Measurements from ENCODE around the gene MBD6. TPM values are rescaled to one million over a fixed set of nuclear protein-coding genes. Genes with fewer than 3 reads are reported as not detected.

MBD6 gene
- total and polyA plus RNA-seq, 4 donors: 9.4 to 74.0 (median 40.7) TPM

DNA sequence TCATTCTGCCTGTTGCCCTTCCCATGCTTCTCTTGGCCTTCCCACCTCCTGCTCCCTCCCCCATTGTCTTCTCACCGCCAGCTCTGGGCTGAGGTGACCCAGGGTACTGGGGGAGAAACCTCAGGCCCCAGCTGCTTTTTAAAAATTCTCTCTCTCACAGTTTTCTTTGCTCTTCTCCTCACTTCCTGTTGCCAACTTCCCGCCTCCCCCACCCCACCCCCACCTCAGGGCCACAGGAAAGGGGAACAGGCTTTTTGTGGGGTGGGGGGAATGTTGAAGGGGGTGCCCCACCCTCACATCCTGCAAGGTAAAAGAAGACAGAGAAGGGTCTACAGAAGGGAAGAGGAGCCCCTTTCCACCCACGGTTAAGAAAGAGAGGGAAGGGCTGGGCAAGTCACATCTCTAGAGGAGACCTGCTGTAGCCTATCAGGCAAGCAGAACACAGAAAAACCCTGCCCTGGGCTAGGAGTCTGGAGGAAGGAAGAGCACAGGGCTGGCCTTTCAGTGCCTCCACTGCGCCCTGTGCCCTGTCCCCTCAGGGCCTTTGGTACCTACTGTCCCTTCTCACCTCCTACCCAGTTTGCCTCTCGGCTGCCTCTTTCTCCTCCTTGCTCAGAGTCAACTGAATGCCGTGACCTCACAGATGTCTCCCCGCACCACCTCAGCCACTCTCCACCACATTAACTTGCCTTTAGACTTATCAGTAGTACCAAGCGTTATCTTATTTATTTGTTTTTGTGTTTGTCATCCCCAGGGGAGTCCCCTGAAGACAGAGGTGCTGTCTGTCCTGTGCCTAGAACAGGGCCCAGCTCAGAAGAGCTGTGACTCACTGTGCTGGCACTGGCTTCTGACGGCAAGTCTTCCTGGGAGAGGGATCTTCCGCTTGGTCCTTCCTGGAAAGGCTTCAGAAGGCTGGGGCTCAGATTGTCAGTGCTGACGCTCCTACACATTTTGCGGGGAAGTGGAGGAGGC, 44.6 kb upstream of the MBD6 start:
- no peak overlapping the region for H3K27ac ChIP-seq (ENCODE audit: low read depth, low read length)
- H3K4me3 ChIP-seq (ENCODE audit: low read depth, low read length): no peak overlapping the region
- peaks cover 67% of the 10 kb centered on the region for H3K27me3 ChIP-seq (ENCODE audit: control insufficient read depth, insufficient read depth, low read length)

DNA sequence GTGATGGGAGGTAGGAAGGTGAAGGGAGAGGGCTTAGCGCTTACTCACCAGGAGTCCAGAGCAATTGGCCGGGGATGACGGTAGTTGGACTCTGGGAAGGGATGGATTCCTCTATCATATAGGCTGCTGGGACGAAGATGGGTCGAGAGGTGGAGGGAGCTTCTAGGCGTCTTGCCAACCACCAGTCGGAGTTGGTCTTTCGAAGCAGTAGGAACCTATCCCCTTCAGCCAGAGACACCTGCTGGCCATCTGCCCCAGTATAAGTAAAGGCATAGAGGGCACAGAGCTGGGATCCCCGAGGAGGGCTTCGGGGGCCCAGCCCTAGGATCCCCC, 43.6 kb upstream of the MBD6 start:
- Histone ChIP-seq H3K9me3 (ENCODE audit: control insufficient read depth, insufficient read depth, low read length) (no peaks in the 10 kb centered on the region), H3K27ac (ENCODE audit: low read depth, low read length) (no peak overlapping the region), H3K4me3 (ENCODE audit: low read depth, low read length) (no peak overlapping the region), H3K36me3 (ENCODE audit: control insufficient read depth, insufficient read depth, low read length) (no peaks in the 10 kb centered on the region), H3K27me3 (ENCODE audit: control insufficient read depth, insufficient read depth, low read length) (peaks cover 60% of the 10 kb centered on the region), H3K4me1 (ENCODE audit: control insufficient read depth, insufficient read depth, low read length) (peaks cover 21% of the 10 kb centered on the region)
- 83% methylated on average over 8 of the region's 10 CpGs for WGBS (ENCODE audit: insufficient coverage)
- DNase-seq (ENCODE audit: low read depth in 4 of 6, low spot score in 6 of 6): no peak

More for the DNA sequence above, 44.6 kb upstream of the MBD6 start:
- 69% methylated on average over 9 of the region's 12 CpGs for WGBS (ENCODE audit: insufficient coverage)
- Histone ChIP-seq H3K4me1 (ENCODE audit: control insufficient read depth, insufficient read depth, low read length) (peaks cover 21% of the 10 kb centered on the region), H3K36me3 (ENCODE audit: control insufficient read depth, insufficient read depth, low read length) (no peaks in the 10 kb centered on the region), H3K9me3 (ENCODE audit: control insufficient read depth, insufficient read depth, low read length) (no peaks in the 10 kb centered on the region)
- no peak for DNase-seq (ENCODE audit: low read depth in 4 of 6, low spot score in 6 of 6)

DNA sequence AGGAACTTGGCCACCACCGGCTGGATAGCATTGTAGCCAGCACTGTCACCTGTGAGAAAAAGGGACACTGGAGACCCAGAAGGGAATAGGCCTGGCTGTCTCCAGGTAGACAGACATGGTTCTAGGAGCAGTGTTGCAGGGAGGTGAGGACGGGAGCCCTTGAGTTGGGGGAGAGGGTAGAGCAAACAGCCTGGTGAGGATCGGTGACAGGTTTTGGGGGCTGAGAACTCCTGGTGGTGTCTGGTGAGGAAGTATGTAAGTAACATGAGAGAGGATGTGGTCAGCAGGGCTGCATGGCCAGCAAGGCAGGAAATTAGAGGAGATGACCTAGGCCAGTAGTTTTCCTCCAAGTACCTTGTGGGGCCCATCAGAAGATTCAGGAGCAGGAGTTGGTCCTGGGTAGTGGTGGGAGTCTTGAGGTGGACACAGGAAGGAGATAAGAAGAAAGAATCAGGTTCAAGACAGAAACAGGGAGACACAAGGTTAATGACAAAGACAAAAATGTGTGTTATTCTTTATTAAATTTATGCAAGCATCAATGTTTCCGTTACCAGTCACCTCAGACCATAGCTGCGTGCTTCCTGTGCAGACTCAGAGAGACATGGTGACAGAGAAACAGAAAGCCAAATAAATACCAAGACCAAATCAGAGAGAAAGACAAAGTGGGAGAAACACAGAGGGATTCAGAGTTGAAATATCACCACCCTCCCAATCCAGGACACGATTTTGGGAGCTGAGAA, 43.1 kb upstream of the MBD6 start, which contains the start of gene ARHGAP9:
Gene ARHGAP9 (minus strand): TSS at position 491 of the 740 bp plus-strand sequence. CDS start 460 bp downstream, at position 31.
- Histone ChIP-seq H3K4me3 (ENCODE audit: low read depth, low read length) (no peak within 1 kb of the TSS), H3K27ac (ENCODE audit: low read depth, low read length) (no peak within 1 kb of the TSS), H3K4me1 (ENCODE audit: control insufficient read depth, insufficient read depth, low read length) (peaks cover 21% of the 10 kb centered on the region), H3K36me3 (ENCODE audit: control insufficient read depth, insufficient read depth, low read length) (no peaks in the 10 kb centered on the region), H3K27me3 (ENCODE audit: control insufficient read depth, insufficient read depth, low read length) (peaks cover 54% of the 10 kb centered on the region), H3K9me3 (ENCODE audit: control insufficient read depth, insufficient read depth, low read length) (no peaks in the 10 kb centered on the region)
- DNase-seq (ENCODE audit: low read depth in 4 of 6, low spot score in 6 of 6): no peak
- 88% methylated on average over 3 of the region's 6 CpGs for WGBS (ENCODE audit: insufficient coverage)

DNA sequence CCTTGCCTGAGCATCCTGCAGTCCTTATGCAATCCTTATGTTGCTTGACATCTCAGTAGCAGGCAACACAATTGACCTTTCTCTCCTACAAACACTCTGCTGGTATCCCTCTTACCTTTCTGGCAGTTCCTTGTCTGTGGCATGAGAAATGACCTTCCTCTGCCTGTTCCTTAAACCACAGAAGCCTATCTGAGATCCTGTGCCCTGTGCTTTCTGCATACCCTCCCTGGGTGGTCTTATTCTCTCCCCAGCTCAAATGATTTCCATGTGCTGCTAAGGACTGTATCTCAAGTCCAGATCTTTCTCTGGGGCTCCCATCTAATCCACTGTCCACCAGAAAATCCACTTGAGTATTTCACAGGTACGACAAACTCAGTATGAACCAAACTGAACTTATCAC, 41.0 kb upstream of the MBD6 start:
- DNase-seq (ENCODE audit: low read depth in 4 of 6, low spot score in 6 of 6): no peak
- Histone ChIP-seq H3K9me3 (ENCODE audit: control insufficient read depth, insufficient read depth, low read length) (no peaks in the 10 kb centered on the region), H3K4me1 (ENCODE audit: control insufficient read depth, insufficient read depth, low read length) (peaks cover under 1% of the 10 kb centered on the region), H3K27me3 (ENCODE audit: control insufficient read depth, insufficient read depth, low read length) (peaks cover 33% of the 10 kb centered on the region), H3K4me3 (ENCODE audit: low read depth, low read length) (no peak overlapping the region), H3K36me3 (ENCODE audit: control insufficient read depth, insufficient read depth, low read length) (no peaks in the 10 kb centered on the region), H3K27ac (ENCODE audit: low read depth, low read length) (no peak overlapping the region)
- no CpG with 5 or more reads among the region's 1 CpG for WGBS (ENCODE audit: insufficient coverage)

DNA sequence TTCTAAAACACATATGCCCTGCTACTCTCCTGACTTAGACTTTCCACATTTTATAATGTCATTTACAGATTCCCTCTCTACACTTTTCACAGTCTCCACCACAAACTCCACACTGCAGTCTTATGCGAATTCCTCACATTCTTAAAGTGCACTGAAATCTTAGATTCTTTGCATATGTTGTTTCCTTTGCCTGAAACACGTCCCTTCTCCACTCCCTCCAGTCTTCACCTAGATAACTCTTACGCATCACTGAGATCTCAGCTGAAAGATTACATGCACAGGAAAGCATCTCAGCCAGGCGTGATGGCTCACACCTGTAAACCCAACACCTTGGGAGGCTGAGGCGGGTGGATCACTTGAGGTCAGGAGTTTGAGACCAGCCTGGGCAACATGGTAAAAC, 39.2 kb upstream of the MBD6 start:
- Histone ChIP-seq H3K9me3 (ENCODE audit: control insufficient read depth, insufficient read depth, low read length) (no peaks in the 10 kb centered on the region), H3K4me1 (ENCODE audit: control insufficient read depth, insufficient read depth, low read length) (peaks cover 7% of the 10 kb centered on the region), H3K27ac (ENCODE audit: low read depth, low read length) (no peak overlapping the region), H3K36me3 (ENCODE audit: control insufficient read depth, insufficient read depth, low read length) (peaks cover 4% of the 10 kb centered on the region), H3K4me3 (ENCODE audit: low read depth, low read length) (no peak overlapping the region), H3K27me3 (ENCODE audit: control insufficient read depth, insufficient read depth, low read length) (peaks cover 18% of the 10 kb centered on the region)
- no peak for DNase-seq (ENCODE audit: low read depth in 4 of 6, low spot score in 6 of 6)
- 60% methylated on average over 4 of the region's 5 CpGs for WGBS (ENCODE audit: insufficient coverage)

DNA sequence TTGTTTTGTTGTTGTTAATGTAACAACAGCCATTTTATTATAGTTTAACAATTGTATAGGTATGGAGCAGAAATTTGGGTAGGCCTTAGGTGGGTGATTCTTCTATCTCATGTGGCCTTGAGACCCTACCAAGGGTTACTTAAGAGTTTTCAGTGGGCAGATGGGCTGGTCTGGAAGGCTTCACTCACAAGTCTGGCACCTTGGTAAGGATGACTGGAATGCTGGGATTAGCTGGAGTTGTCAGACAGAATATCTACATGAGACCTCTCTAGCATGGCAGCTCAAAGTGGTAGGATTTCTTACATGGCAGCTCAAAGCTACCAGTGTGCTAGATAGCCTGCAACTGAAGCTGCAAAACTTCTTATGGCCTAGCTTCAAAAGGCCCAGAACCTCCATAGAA, 36.9 kb upstream of the MBD6 start:
- Histone ChIP-seq H3K27me3 (ENCODE audit: control insufficient read depth, insufficient read depth, low read length) (no peaks in the 10 kb centered on the region), H3K36me3 (ENCODE audit: control insufficient read depth, insufficient read depth, low read length) (peaks cover 11% of the 10 kb centered on the region), H3K4me3 (ENCODE audit: low read depth, low read length) (no peak overlapping the region), H3K9me3 (ENCODE audit: control insufficient read depth, insufficient read depth, low read length) (no peaks in the 10 kb centered on the region), H3K27ac (ENCODE audit: low read depth, low read length) (no peak overlapping the region), H3K4me1 (ENCODE audit: control insufficient read depth, insufficient read depth, low read length) (peaks cover 16% of the 10 kb centered on the region)
- DNase-seq (ENCODE audit: low read depth in 4 of 6, low spot score in 6 of 6): no peak

DNA sequence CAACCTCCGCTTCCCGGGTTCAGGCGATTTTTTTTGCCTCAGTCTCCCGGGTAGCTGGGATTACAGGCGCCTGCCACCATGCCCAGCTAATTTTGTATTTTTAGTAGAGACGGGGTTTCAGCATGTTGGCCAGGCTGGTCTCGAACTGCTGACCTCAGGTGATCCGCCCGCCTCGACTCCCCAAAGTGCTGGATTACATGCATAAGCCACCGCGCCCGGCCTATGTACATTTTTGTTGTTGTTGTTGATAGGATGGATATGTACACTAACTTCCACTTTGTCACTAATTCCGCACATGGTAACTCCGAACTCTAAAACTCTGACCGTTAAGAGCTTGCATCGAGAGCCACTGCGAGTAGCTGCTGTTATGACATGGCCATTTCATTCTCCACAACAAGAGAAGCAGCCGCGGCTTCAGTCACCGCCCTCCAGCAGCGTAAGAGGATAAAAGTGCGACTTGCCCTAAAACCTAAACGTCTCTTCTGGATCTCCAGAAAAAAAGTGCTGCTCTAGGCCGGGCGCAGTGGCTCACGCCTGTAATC, 35.5 kb upstream of the MBD6 start:
- Histone ChIP-seq H3K4me3 (ENCODE audit: low read depth, low read length) (peak overlapping the region; percentile 92), H3K27ac (ENCODE audit: low read depth, low read length) (peak overlapping the region; percentile 15), H3K36me3 (ENCODE audit: control insufficient read depth, insufficient read depth, low read length) (peaks cover 16% of the 10 kb centered on the region), H3K4me1 (ENCODE audit: control insufficient read depth, insufficient read depth, low read length) (peaks cover 16% of the 10 kb centered on the region), H3K9me3 (ENCODE audit: control insufficient read depth, insufficient read depth, low read length) (no peaks in the 10 kb centered on the region), H3K27me3 (ENCODE audit: control insufficient read depth, insufficient read depth, low read length) (no peaks in the 10 kb centered on the region)
- 90% methylated on average over 13 of the region's 27 CpGs for WGBS (ENCODE audit: insufficient coverage)
- peak in 1 of 6 donors; percentile 25 for DNase-seq (ENCODE audit: low read depth in 4 of 6, low spot score in 6 of 6)

DNA sequence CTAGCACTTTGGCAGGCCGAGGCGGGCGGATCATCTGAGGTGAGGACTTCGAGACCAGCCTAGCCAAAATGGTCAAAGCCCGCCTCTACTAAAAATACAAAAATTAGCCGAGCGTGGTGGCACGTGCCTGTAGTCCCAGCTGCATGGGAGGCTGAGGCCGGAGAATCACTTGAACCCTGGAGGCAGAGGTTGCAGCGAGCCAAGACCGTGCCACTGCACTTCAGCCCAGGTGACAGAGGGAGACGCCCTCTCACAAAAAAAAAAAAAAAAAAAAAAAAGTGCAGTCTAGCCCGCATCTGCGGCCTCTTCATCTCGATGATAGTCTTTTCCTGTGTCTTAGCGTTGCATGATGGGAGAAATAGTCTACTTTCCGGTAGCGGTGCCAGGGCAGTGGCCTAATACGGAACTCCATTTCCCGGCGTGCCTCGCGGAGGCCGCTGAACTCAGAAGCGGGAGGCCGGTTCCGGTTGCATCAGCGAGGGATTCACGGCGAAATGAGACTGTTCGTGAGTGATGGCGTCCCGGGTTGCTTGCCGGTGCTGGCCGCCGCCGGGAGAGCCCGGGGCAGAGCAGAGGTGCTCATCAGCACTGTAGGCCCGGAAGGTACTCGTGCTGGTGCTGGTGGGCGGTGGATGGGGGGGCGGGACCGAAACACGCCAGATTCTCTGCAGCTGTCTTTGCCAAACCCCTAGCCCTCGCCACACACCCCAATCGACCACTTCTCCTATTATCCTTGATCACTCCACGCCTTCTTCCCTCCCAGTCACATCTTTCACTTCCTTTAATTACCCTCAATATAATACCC, 34.8 kb upstream of the MBD6 start, which contains the start of gene MARS1:
Gene MARS1 (plus strand): TSS at position 472 of the 805 bp plus-strand sequence. CDS start 23 bp downstream, at position 495.
- Histone ChIP-seq H3K27ac (ENCODE audit: low read depth, low read length) (peak within 1 kb of the TSS; percentile 69), H3K4me3 (ENCODE audit: low read depth, low read length) (peak within 1 kb of the TSS; percentile 92), H3K4me1 (ENCODE audit: control insufficient read depth, insufficient read depth, low read length) (peaks cover 16% of the 10 kb centered on the region), H3K9me3 (ENCODE audit: control insufficient read depth, insufficient read depth, low read length) (no peaks in the 10 kb centered on the region), H3K36me3 (ENCODE audit: control insufficient read depth, insufficient read depth, low read length) (peaks cover 21% of the 10 kb centered on the region), H3K27me3 (ENCODE audit: control insufficient read depth, insufficient read depth, low read length) (no peaks in the 10 kb centered on the region)
- whole genome bisulfite sequencing (ENCODE audit: insufficient coverage): under 1% methylated on average over 39 of the region's 47 CpGs
- peak; percentile 83 to 99 (median 94) for DNase-seq (ENCODE audit: low read depth in 4 of 6, low spot score in 6 of 6)
